ENCODE measurements around the gene PPP3CA.

The PPP3CA gene

DNA sequence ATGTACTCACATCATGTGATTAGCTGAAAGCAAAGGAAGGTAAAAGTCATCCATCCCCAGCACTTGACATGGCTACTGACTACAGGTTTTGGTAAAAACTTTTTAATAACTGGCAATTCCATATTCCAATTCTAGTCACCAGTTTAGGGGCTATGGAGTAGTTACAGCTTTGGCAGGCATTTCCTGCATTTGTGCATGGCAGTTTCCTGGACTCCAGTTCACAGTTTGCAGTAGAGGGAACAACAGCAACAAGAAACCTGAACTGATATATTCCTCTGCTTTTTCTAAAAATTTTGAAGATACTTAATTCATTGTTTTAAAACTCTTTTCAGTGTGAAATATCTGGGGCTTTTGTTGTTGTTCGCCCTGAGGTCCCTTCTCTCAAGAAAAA, 184.3 kb downstream of the PPP3CA start:
- TF ChIP-seq ZBTB7A (IDR thresholded peaks at IDR 0.05; ENCODE audit: low read depth) = no peak

DNA sequence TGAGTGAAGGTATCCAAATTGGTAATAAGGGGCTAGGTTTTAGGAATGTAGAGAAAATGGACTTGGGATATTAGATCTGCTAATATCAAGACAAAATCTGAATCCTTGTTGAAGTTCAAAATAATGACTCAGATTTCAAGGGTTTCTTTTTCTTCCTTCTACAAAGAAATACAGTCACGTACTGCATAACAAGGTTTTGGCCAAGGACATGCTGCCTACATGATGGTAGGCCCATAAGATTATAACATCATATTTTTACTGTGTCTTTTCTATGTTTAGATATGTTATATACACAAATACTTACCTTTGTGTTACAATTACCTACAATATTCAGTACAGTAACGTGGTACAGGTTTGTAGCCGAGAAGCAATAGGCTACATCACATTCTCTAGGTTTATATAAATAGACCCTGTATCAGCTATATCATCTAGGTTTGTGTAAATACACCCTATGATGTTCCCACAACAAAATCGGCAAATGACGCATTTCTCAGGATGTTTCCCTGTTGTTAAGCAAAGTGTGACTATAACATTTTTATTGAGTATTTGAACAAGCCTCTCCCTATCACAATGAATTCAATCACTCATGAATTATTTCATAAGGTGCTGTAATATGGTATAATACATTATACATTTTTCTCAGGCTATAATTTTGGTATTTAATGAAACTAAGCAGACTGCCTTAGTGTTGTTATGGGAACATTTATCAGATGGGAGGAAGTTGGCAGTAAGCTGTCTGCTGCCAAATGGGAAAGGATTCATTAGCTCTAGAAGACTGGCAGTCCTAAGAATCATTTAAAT, 186.3 kb downstream of the PPP3CA start:
- no peak for TF ChIP-seq TAF1 (IDR thresholded peaks at IDR 0.05; ENCODE audit: low read depth)
- TF ChIP-seq, protein P1, sequence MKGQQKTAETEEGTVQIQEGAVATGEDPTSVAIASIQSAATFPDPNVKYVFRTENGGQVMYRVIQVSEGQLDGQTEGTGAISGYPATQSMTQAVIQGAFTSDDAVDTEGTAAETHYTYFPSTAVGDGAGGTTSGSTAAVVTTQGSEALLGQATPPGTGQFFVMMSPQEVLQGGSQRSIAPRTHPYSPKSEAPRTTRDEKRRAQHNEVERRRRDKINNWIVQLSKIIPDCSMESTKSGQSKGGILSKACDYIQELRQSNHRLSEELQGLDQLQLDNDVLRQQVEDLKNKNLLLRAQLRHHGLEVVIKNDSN (IDR thresholded peaks at IDR 0.05) = no peak
- no peak for TF ChIP-seq RAD21 (IDR thresholded peaks at IDR 0.05; ENCODE audit: low read depth)
- no peak for TF ChIP-seq NFIC (IDR thresholded peaks at IDR 0.05)

DNA sequence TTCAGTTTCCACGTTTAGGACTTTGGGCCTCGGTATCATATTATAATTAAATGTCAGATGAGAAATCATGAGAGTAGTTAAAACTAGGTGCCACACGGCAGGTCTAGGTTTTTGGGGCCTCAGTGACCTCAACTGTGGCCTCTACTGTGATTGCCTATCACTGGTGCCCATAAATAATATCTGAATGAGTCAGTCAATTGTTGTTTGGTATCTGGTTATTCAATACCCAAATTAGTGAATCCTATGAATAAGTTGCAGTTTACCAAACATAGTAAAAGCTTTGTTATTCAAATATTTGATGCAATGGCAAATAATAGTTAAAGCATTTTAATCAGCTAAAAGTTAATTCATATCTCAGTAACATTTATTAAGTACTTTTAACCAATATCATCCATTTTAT, 188.8 kb downstream of the PPP3CA start:
- TF ChIP-seq EP300 (IDR thresholded peaks at IDR 0.05; ENCODE audit: borderline replicate concordance) (no peak), CEBPB (IDR thresholded peaks at IDR 0.05) (no peak), TCF12 (IDR thresholded peaks at IDR 0.05; ENCODE audit: low read depth) (no peak), YY1 (IDR thresholded peaks at IDR 0.05; ENCODE audit: low read depth) (no peak), TAF1 (IDR thresholded peaks at IDR 0.05; ENCODE audit: low read depth) (no peak), CREB1 (IDR thresholded peaks at IDR 0.05; ENCODE audit: low read depth) (no peak), ZBTB7A (IDR thresholded peaks at IDR 0.05; ENCODE audit: low read depth) (no peak), NFIC (IDR thresholded peaks at IDR 0.05) (no peak), RAD21 (IDR thresholded peaks at IDR 0.05; ENCODE audit: low read depth) (no peak), EGR1 (IDR thresholded peaks at IDR 0.05) (no peak), TEAD4 (IDR thresholded peaks at IDR 0.05) (no peak), FOXM1 (IDR thresholded peaks at IDR 0.05; ENCODE audit: borderline replicate concordance, low read depth) (no peak)
- TF ChIP-seq, protein P2, sequence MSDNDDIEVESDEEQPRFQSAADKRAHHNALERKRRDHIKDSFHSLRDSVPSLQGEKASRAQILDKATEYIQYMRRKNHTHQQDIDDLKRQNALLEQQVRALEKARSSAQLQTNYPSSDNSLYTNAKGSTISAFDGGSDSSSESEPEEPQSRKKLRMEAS (IDR thresholded peaks at IDR 0.05) = no peak
- TF ChIP-seq, protein P3, sequence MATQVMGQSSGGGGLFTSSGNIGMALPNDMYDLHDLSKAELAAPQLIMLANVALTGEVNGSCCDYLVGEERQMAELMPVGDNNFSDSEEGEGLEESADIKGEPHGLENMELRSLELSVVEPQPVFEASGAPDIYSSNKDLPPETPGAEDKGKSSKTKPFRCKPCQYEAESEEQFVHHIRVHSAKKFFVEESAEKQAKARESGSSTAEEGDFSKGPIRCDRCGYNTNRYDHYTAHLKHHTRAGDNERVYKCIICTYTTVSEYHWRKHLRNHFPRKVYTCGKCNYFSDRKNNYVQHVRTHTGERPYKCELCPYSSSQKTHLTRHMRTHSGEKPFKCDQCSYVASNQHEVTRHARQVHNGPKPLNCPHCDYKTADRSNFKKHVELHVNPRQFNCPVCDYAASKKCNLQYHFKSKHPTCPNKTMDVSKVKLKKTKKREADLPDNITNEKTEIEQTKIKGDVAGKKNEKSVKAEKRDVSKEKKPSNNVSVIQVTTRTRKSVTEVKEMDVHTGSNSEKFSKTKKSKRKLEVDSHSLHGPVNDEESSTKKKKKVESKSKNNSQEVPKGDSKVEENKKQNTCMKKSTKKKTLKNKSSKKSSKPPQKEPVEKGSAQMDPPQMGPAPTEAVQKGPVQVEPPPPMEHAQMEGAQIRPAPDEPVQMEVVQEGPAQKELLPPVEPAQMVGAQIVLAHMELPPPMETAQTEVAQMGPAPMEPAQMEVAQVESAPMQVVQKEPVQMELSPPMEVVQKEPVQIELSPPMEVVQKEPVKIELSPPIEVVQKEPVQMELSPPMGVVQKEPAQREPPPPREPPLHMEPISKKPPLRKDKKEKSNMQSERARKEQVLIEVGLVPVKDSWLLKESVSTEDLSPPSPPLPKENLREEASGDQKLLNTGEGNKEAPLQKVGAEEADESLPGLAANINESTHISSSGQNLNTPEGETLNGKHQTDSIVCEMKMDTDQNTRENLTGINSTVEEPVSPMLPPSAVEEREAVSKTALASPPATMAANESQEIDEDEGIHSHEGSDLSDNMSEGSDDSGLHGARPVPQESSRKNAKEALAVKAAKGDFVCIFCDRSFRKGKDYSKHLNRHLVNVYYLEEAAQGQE (IDR thresholded peaks at IDR 0.05; ENCODE audit: low read depth) = no peak
- TF ChIP-seq, protein P1 (IDR thresholded peaks at IDR 0.05) = no peak

DNA sequence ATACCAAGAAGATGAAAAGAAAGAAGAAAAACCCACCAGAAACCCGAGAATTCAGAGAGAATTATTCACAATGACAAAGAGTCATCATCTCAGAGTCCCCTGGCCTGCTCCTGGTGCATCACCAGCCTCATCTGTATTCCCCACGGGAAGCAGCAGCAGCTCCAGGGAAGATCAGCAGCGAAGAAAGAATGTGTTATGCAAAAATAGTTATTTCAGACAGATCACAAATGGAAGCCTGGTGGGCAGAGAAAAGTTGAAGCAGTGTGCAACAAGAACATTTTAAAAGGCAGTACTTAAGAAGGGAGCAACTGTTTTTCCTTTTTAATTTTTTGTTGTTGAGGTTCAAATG, 189.2 kb downstream of the PPP3CA start:
- TF ChIP-seq, protein P2 (IDR thresholded peaks at IDR 0.05) = no peak
- TF ChIP-seq TAF1 (IDR thresholded peaks at IDR 0.05; ENCODE audit: low read depth) = no peak
- no peak for TF ChIP-seq ZBTB7A (IDR thresholded peaks at IDR 0.05; ENCODE audit: low read depth)
- no peak for TF ChIP-seq TCF12 (IDR thresholded peaks at IDR 0.05; ENCODE audit: low read depth)
- TF ChIP-seq TEAD4 (IDR thresholded peaks at IDR 0.05) = no peak
- TF ChIP-seq EGR1 (IDR thresholded peaks at IDR 0.05) = no peak
- no peak for TF ChIP-seq FOXM1 (IDR thresholded peaks at IDR 0.05; ENCODE audit: borderline replicate concordance, low read depth)
- no peak for TF ChIP-seq CEBPB (IDR thresholded peaks at IDR 0.05)
- no peak for TF ChIP-seq CREB1 (IDR thresholded peaks at IDR 0.05; ENCODE audit: low read depth)
- TF ChIP-seq, protein P3 (IDR thresholded peaks at IDR 0.05; ENCODE audit: low read depth) = no peak
- no peak for TF ChIP-seq RAD21 (IDR thresholded peaks at IDR 0.05; ENCODE audit: low read depth)
- TF ChIP-seq EP300 (IDR thresholded peaks at IDR 0.05; ENCODE audit: borderline replicate concordance) = no peak
- TF ChIP-seq NFIC (IDR thresholded peaks at IDR 0.05) = no peak
- TF ChIP-seq, protein P1 (IDR thresholded peaks at IDR 0.05) = no peak
- no peak for TF ChIP-seq YY1 (IDR thresholded peaks at IDR 0.05; ENCODE audit: low read depth)

DNA sequence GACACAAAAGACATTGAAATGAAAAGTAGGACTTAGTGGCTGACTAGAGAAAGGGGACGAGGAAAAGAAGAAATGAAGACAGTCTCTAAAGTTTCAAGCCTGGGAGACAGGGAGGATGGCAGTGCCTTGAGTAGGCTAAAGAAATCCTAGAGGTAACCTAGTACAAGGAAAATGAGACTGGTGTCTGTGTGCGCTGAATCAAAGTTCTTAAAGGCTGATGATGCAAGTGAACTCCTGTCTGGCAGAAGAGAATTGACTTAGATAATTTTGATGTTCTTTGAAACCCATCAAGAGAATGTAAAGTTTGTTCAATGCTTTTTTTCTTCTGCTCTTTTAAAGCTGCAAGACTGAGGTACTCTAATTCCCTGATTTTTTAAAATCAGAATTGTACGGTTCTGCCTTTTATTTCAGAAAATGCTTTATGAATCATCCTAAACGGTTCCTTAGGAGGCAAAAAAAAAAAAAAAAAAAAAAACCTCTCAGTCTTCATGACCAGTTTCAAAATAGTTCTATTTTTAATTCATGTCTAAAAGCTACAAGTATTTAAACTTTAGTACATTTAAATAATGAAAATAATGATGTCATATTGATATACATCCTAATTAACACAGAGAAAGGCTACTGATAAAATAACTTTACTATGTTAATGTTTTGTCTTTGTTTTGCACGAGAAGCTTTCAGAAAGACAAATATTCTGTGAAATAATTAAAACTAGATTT, 189.8 kb downstream of the PPP3CA start:
- no peak for TF ChIP-seq CEBPB (IDR thresholded peaks at IDR 0.05)
